Anterior cingulate cortex (tissue), 58 donors: ENCODE measurements around the gene HES5.

Source experiments
- DNase-seq, 58 donors: peaks; one replicate each; lab custom pipeline; 2025; lab: John Stamatoyannopoulos, UW

Gene HES5

DNA sequence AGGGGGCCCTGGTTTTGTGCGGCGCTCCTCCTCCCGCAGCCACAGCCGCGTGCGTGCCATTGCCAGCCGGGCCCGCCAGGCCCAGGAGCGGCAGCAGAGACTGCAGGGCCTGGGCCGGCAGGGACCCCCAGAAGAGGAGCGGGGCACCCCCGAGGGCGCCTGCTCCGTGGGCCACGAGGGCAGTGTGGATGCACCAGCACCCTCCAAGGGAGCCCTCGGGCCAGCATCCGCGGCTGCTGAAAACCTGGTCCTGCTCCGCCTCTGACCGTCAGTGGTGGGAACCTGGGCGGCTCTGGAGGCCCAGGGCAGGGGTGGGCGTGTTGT is 25.2 kb downstream of the HES5 start:
- DNase-seq: no peak

DNA sequence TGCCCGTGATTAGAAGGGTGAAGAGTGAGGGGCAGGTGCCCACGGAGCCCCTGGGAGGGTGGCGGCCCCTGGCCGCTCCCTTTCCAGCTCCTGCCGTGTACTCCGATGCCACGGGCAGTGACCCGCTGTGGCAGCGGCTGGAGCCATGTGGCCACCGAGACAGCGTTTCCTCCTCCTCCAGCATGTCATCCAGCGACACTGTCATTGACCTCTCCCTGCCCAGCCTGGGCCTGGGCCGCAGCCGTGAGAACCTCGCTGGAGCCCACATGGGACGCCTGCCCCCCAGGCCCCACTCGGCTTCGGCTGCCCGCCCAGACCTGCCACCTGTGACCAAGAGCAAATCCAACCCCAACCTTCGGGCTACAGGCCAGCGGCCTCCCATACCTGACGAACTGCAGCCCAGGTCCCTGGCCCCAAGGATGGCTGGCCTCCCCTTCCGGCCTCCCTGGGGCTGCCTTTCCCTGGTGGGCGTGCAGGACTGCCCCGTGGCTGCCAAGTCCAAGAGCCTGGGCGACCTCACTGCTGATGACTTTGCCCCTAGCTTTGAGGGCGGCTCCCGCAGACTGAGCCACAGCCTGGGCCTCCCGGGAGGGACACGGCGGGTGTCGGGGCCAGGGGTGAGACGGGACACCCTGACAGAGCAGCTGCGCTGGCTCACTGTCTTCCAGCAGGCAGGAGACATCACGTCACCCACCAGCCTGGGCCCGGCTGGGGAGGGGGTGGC is 25.7 kb downstream of the HES5 start:
- no peak for DNase-seq

DNA sequence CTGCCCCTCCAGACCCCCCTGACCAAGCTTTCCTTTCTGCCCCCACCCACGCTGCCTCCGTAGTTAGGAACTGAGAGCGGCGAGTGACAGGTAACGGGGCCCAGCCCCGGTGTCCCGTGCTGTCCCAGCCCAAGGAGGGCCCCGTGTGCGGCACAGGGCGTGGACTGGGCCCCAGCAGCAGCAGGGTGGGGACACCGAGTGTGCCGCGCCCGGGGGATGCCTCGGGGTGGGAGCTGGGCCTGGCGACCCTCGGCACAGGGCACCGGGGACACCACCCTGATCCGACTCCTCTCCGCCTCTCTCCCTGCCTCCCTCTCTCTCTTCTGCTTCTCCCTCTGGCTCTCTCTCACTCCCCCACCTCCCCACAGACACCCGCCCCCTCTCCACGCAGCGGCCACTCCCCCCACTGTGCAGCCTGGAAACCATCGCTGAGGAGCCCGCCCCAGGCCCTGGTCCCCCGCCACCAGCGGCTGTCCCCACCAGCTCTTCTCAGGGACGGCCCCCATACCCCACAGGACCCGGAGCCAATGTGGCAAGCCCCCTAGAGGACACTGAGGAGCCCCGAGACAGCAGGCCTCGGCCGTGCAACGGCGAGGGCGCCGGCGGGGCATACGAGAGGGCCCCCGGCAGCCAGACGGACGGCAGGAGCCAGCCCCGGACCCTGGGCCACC is 26.4 kb downstream of the HES5 start:
- DNase-seq: no peak

DNA sequence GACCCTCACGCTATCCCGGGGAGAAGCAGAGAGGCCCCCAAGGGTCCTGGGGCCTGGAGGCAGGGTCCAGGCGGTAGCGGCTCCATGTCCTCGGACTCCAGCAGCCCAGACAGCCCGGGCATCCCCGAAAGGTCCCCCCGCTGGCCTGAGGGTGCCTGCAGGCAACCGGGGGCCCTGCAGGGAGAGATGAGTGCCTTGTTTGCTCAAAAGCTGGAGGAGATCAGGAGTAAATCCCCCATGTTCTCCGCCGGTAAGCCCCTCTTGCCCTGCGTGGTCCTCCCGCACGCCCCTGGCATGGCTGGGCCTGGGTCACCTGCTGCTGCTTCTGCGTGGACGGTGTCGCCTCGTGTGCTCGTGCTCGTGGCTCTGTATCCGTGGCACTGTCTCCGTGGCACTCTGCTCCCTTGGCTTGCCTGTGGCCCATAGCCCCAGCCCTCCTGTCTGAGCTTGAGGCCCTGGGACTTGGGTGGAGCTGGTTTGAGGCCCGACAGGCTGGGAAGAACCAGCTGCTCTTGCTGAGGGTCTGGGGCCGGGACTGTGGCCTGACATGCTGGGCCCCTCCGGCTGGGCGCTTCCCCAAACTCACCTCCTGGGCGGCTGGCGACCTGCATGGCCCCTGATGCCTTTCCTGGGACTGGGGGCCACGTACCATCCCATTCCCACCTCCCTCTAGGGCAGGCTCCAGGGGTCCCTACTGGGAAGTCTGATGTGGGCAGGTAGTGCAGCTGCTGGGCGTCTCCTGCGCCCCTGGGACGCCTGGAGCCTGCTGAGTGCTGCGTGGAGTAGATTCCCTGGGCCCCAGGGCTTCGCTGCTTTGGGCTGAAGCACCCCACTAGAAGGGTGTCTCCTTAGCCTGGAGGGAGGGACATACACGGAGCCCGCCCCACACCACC is 27.2 kb downstream of the HES5 start:
- no peak for DNase-seq

DNA sequence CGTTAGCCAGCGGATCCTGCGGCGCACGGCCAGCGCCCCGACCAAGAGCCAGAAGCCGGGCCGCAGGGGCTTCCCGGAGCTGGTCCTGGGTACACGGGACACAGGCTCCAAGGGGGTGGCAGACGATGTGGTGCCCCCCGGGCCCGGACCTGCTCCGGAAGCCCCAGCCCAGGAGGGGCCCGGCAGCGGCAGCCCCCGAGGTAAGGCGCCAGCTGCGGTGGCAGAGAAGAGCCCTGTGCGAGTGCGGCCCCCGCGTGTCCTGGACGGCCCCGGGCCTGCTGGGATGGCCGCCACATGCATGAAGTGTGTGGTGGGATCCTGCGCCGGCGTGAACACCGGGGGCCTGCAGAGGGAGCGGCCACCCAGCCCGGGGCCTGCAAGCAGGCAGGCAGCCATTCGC is 27.9 kb downstream of the HES5 start:
- DNase-seq: no peak

DNA sequence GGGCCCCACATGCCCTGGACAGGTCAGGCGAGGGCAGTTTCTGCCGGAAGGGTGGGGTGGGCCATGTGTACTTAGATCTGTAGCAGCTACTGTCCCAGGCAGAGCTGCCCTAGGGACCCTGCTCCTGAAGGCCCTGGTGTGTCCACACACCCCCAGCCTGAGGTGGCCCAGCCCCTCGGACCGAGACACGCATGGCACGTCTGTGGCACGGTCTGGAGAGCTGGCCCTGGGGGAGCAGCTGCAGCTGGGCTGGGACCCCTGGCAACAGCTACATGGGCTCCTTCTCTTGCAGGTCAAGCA is 28.3 kb downstream of the HES5 start:
- no peak for DNase-seq

DNA sequence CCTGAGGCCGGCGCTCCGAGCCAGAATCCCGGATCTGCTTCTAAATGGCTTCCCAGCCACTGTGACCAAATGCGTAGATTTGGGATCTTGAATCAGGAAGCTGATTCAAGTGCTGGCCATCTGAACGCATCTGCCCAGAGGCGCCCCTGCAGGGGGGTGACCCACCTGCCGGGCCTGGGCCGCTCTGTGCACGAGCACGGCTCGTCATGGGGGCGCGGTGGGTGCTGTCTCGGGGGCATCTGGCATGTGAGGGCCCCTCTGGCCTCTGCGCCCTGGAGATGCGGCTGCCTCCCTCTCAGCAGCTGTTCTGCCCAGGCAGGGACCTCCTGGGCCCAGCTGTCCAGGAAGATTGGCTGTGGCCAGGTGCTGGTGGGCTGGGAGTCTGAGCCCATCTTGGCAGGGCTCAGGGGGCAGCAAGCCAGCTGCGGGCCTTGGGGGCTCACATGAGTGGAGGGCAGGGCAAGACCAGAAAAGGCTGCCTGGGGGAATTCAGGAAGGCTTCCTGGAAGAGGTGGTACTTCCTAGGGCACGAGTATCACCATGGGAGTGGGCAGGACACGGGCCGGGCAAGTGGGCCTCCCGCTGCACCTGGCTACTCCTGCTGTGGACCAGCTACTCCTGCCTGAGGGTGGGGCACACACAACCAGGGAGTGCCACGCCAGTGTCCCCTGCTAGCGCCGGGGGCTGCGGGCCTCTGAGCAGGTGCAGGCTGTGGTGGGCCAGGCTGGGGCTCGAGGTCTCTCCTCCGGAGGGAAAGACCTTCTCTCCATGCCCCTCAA is 28.8 kb downstream of the HES5 start:
- no peak for DNase-seq

DNA sequence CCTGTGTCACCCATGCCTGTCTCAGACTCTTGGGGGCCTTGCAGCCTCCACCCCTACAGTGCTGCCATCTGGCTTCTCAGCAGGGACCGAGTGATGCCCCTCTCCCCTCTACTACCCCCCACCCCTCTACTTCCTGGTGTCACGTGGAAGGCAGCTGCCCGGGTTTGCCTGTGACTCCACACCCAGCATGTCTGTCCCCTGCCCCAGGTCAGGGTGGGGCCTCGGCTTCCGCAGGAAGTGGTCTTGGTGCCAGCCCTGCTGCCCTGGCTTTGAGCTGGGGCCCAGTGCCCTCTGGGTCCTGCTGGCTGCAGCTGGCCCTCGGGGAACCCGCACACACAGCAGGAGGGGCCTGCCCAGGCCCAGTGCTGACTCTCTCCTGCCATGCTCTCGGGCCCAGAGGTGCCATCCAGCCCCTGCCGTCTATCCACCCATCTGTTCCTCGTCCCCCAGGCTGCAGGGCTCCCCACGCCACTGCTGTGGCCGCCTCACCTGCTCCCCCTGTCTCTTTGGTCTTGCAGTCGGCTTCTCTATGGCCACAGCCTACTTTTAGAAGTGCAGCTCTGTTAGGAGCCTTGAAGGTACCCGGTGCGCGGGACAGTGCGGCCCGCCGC is 30.0 kb downstream of the HES5 start:
- DNase-seq: no peak

DNA sequence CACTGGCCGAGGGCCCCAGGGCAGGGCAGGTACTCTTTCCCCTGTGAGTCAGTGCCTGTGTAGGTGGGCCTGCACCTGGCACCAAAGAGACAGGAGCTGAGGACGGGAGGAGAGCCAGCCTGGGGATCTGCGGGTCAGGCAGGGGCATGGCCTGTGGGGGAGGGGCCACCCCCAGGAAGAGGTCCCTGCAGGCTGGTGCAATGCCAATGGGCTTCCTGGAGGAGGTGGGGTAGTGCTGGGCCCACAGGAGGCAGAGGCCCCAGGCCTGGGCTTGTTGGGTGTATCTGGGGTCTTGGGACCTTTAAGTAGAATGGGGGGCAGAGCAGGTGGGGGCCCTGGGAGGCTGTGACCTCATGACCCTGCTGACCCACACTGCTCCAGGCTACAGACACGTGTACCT is 30.8 kb downstream of the HES5 start:
- no peak for DNase-seq

DNA sequence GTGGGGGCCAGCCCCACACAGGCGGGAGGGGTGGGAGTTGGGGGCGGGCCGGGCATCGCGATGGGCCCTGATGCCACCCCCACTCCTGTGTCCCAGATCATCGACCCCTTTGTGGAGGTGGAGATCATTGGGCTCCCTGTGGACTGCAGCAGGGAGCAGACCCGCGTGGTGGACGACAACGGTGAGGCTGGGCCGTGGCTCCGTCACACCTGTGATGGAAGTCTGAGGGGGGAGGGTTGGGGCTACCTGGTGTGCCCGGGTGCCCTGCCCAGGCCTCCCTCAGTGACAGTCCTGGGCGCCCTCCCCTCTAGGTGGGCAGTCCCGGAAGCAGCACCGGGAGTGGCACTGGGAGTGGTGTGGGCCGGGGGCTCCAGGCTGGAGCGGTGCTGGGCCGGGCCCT is 31.4 kb downstream of the HES5 start:
- no peak for DNase-seq

DNA sequence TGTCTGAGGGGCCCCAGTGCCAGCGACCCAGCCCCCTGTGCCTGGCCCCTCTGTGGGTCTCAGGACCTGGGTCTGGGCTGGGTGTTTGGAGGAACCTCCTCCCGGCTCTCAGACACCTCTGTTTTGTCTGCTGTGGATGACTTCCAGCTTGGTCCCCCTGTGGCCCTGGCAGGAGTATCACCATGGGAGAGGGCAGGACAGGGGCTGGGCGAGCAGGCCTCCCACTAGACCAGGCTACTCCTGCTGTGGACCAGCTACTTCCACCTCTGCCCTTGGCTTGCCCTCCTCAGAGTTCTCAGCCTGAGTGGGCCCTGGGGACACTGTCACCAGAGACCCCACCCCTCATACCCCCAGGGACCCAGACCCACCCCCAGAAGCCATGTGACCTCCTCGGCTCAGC is 32.2 kb downstream of the HES5 start:
- DNase-seq: no peak

DNA sequence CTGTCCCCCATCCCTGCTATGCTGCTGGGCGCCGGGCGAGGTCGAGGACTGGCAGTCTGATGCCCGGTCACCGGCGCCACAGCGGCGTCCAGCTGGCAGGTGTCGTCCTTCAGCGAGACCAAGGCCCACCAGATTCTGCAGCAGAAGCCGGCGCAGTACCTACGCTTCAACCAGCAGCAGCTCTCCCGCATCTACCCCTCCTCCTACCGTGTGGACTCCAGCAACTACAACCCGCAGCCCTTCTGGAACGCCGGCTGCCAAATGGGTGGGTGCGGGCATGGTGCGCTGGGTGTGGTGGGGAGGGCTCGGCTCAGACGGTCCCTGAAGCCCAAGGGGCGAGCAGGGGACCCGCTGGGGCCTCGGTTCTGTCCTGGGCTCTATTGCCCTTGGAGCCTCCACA is 33.3 kb downstream of the HES5 start:
- DNase-seq: no peak

DNA sequence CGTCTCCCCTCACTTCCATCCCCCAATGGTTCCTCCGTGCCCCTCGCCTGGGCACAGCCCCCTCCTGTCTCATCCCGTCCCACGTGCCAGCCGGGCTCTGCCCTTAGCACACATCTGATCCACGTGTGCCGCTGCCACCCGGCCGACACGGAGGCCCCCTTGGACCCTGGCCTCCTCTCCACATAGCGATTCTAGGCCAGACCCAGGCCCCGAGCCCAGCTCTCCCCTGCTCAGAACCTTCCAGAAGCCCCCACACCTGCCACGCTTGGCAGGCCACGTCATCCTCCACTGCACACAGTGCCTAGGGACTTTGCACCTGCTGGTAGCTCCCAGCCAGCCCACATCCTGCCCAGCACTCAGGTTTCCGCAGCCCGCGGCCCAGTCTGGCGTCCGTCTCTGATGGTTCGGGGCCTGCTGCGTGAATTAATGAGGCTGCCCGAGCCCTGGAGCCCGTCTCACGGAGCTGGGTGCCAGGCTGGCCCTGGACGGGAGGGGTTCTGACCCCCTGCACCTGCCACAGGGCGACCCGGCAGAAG is 33.9 kb downstream of the HES5 start:
- no peak for DNase-seq

DNA sequence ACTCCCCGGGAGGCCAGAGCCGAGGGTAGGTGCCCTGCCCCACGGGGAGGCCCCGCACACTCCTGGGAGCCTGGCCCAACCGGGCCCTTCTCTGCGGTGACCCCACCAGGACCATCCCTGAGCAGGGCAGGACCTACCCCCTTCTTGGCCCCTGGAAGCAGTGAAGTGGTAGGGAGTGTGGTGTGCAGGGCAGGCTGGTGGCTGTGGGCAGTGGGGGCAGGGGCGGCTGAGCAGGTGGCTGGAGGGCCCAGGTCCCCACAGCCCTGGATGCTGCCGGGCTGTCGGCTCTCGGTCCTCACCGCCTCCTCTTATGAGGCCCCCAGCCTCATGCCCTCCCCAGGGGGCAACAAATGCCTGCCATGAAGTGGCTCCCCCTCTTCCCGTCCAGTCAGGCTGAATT is 34.5 kb downstream of the HES5 start:
- DNase-seq: no peak

DNA sequence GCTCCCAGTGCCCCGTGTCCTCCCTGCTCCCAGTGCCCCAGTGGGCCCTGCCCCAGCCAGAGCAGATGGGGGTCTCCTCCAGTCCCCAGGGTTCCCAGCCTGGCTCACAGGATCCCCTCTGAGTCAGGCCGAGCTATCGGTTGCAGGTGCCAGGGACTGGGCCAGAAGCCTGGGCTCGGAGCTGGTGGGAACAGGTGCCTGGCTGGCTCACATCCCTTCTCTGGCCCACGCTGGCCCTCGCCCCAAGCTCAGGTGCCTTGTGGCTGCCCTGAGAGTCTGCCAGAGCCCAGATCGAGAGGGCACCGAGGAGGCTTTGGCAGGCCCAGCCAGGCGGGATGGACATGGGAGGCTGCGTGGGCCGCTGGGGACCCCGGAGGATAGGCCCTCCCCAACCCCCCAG is 35.0 kb downstream of the HES5 start:
- DNase-seq: no peak

DNA sequence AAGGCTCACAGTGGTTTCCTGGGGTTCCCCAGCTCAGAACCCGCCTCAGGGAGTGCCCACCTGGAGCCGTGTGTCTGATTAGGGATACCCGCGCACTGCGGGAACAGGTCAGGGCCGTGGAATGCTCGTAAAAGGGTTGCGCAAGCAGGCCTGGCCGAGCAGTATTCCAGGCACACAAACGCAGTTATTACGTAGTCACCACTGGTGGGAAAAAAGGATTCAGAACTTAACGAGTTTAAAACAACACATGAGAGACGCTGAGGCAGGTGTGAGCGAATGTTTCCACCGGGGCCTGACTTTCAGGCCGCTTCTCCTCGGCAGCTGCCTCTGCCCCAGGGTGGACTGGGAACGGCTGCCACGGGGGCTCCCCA is 35.8 kb downstream of the HES5 start:
- DNase-seq: no peak

DNA sequence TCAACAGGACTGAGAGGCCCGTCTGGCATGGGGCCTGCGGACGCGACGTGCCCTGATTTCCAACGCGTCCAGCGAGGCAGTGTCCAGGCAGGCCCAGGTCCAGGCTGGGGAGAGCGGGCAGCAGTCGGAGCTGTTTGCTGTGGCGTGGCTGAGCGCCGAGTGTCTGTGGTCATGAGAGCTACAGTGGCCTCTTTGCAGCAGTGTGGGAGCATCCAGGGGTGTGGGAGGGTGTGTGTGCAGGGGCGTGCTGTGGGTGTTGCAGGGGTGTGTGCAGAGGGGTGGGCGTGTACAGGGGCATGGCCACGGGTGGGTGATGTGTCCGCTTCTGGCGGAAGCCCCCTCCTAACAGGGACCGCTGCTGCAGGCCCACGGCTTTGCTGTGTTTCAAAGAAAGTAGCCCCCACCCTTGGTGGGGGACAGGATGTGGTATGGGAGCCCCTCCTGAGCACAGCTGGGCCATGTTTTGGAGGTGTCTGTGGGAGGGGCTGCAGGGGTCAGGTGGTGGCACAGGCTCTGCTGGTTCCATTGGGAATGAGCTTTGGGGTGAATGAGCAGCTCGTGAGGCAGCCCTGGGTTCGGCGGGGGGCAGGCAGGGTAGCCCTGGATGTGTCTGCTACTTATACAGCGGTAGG is 36.3 kb downstream of the HES5 start:
- DNase-seq: peak in 55 of 58 donors; percentile 45 to 92 (median 80)

DNA sequence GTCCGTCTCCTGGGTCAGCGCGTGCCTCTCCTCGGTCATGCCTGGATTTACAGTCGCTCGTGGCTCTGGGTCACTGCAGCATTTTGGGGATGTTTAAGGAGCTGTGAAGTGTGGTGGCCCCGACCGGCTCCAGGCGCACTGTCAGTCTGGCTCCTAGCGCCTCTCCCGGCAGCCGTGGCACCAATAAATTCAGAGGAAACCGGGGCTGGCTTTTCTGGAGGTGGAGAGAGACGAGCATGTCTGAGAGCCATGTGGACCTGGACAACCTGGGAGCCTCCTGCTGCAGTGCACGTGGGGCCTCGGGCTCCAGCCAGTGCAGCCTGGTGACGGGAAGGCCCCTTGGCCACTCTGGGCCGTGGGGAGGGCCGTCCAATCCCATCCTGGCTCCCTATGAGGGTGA is 36.8 kb downstream of the HES5 start:
- DNase-seq: peak in 2 of 58 donors; percentile 51 to 64

DNA sequence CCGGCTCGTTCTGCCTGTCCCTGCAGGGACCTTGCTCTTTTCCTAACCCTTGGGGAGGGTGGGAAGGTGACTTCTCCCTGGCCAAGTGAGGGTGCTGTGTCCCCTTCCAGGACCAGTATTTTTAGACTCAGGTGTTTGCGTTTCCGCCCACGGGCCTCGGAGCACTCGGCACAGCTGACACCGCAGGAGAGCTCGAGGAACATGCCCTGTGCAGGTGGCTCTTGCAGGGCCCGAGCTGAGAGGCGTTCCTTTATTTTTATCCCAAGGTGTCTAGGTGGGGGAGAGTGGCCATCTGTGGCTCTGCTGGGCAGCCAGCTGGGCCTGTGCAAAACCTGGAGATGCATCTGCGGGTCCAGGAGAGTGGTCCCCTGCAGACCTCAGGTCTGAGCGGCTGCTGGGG is 38.0 kb downstream of the HES5 start:
- no peak for DNase-seq

DNA sequence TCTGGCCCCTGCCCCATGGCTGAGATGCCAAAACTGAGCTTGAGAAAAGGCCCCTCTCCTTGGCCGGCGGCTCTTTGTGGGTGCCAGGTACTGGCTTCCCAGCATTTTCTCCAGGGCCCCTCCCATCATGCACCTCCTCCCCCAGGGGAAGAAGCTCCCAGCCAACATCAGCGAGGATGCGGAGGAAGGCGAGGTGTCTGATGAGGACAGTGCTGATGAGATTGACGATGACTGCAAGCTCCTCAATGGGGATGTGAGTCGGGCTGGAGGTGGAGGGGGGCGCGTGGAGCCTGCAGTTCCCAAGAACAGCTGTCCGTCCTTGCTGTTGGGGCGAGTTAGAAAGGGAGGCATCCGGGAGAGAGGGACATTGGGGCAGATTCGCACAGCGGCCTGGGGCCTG is 40.4 kb downstream of the HES5 start:
- peak in 13 of 58 donors; percentile 11 to 62 (median 27) for DNase-seq
